WTC11 (cell line): Measurements from ENCODE around the gene ELK1. TPM values are rescaled to one million over a fixed set of nuclear protein-coding genes. Genes with fewer than 3 reads are reported as not detected.
A peak's percentile ranks its signal among the peaks of the same experiment; 100 is the strongest.

ENCODE experiments used
- ATAC-seq: fragments of 200-7000 bp; cut with Tn5 transposase; 2 replicates; pipeline ENCODE4 v1.10.0; 2021; ENCODE audit warnings: mild to moderate bottlenecking, moderate library complexity
- CTCF ChIA-PET: fragments of 300-600 bp; sonication (Branson Sonifier 250); formaldehyde crosslinking; loops from one replicate; lab custom pipeline; 2021; ENCODE audit warnings: antibody characterized with exemption; lab: Charles Lee
- POLR2A ChIA-PET: fragments of 350-600 bp; sonication (Branson Sonifier 250); formaldehyde crosslinking; loops from one replicate; lab custom pipeline; 2021; ENCODE audit warnings: antibody characterized with exemption; lab: Charles Lee
- DNase-seq: peaks from one replicate; pipeline ENCODE4 v3.0.0; 2021; ENCODE audit warnings: low spot score
- H3K27ac Mint-ChIP-seq: 2 replicates; pipeline ENCODE4 v1.8.0; 2021; ENCODE audit warnings: mixed read lengths
- H3K27me3 Mint-ChIP-seq: 2 replicates; pipeline ENCODE4 v1.8.0; 2021; ENCODE audit warnings: low read depth, mild to moderate bottlenecking, moderate library complexity, mixed read lengths
- H3K36me3 Mint-ChIP-seq: 2 replicates; pipeline ENCODE4 v1.8.0; 2021; ENCODE audit warnings: mixed read lengths
- H3K4me1 Mint-ChIP-seq: 2 replicates; pipeline ENCODE4 v1.8.0; 2022; ENCODE audit warnings: mixed read lengths
- H3K4me3 Mint-ChIP-seq: 2 replicates; pipeline ENCODE4 v1.8.0; 2021; ENCODE audit warnings: mild to moderate bottlenecking, moderate library complexity, mixed read lengths
- H3K9me3 Mint-ChIP-seq: 2 replicates; pipeline ENCODE4 v1.8.0; 2021; ENCODE audit warnings: mixed read lengths
- ATF1 ChIP-seq: sonication (generic); formaldehyde crosslinking; IDR thresholded peaks from 2 replicates; pipeline ENCODE4 v1.8.1; 2023; ENCODE audit warnings: mild to moderate bottlenecking, moderate library complexity, missing genetic modification reagents
- ATF2 ChIP-seq: sonication (generic); formaldehyde crosslinking; IDR thresholded peaks from 2 replicates; pipeline ENCODE4 v1.8.1; 2022; ENCODE audit warnings: low read depth, missing genetic modification reagents, borderline replicate concordance
- CBFB ChIP-seq: sonication (generic); formaldehyde crosslinking; IDR thresholded peaks from 2 replicates; pipeline ENCODE4 v1.8.1; 2022; ENCODE audit warnings: mild to moderate bottlenecking, low read depth, missing genetic modification reagents
- CREM ChIP-seq: sonication (generic); formaldehyde crosslinking; IDR thresholded peaks from 2 replicates; pipeline ENCODE4 v1.8.1; 2022; ENCODE audit warnings: mild to moderate bottlenecking, missing genetic modification reagents, moderate library complexity
- FOXP1 ChIP-seq: sonication (generic); formaldehyde crosslinking; IDR thresholded peaks from 2 replicates; pipeline ENCODE4 v1.8.0; 2022; ENCODE audit warnings: missing genetic modification reagents, mild to moderate bottlenecking, moderate library complexity, borderline replicate concordance
- JAZF1 ChIP-seq: fragments of 250-450 bp; sonication (Bioruptor Pico); IDR thresholded peaks from 2 replicates; pipeline ENCODE4 v1.9.0; 2021; ENCODE audit warnings: moderate library complexity, mild to moderate bottlenecking, inconsistent platforms
- JUN ChIP-seq: sonication (generic); formaldehyde crosslinking; IDR thresholded peaks from 2 replicates; pipeline ENCODE4 v1.8.0; 2023; ENCODE audit warnings: mild to moderate bottlenecking, missing genetic modification reagents
- MXD4 ChIP-seq: fragments of 250-450 bp; sonication (Bioruptor Pico); IDR thresholded peaks from 2 replicates; pipeline ENCODE4 v1.8.0; 2021; ENCODE audit warnings: mild to moderate bottlenecking, moderate library complexity, borderline replicate concordance
- NFYB ChIP-seq: sonication (generic); formaldehyde crosslinking; conservative IDR thresholded peaks from 2 replicates; pipeline ENCODE4 v1.8.0; 2022; ENCODE audit warnings: low read depth, missing genetic modification reagents
- OVOL2 ChIP-seq: fragments of 250-450 bp; sonication (Bioruptor Pico); IDR thresholded peaks from 2 replicates; pipeline ENCODE4 v1.9.0; 2021; ENCODE audit warnings: mild to moderate bottlenecking, borderline replicate concordance
- PREB ChIP-seq: sonication (generic); formaldehyde crosslinking; IDR thresholded peaks from 2 replicates; pipeline ENCODE4 v1.8.1; 2022; ENCODE audit warnings: mild to moderate bottlenecking, missing genetic modification reagents, moderate library complexity, borderline replicate concordance
- TEAD1 ChIP-seq: sonication (generic); formaldehyde crosslinking; IDR thresholded peaks from 2 replicates; pipeline ENCODE4 v1.8.0; 2022; ENCODE audit warnings: mild to moderate bottlenecking, missing genetic modification reagents
- USF1 ChIP-seq: sonication (generic); formaldehyde crosslinking; IDR thresholded peaks from 2 replicates; pipeline ENCODE4 v1.8.0; 2022; ENCODE audit warnings: mild to moderate bottlenecking, missing genetic modification reagents
- ZBTB21 ChIP-seq: sonication (generic); formaldehyde crosslinking; IDR thresholded peaks from 2 replicates; pipeline ENCODE4 v1.8.1; 2023; ENCODE audit warnings: mild to moderate bottlenecking, missing genetic modification reagents, borderline replicate concordance
- ZNF121 ChIP-seq: sonication (generic); formaldehyde crosslinking; IDR thresholded peaks from 2 replicates; pipeline ENCODE4 v1.8.0; 2023; ENCODE audit warnings: missing genetic modification reagents
- ZNF232 ChIP-seq: sonication (generic); formaldehyde crosslinking; IDR thresholded peaks from 2 replicates; pipeline ENCODE4 v1.8.0; 2022; ENCODE audit warnings: mild to moderate bottlenecking, missing genetic modification reagents
- ZNF263 ChIP-seq: sonication (generic); formaldehyde crosslinking; IDR thresholded peaks from 2 replicates; pipeline ENCODE4 v1.8.1; 2022; ENCODE audit warnings: low read depth, mild to moderate bottlenecking, moderate library complexity, missing genetic modification reagents
- total RNA-seq: library from RNA; stranded (reverse); gene quantifications from 3 replicates; pipeline ENCODE4 v1.2.3, GENCODE V29; 2021
- TF ChIP-seq, protein P1 (sequence below): sonication (generic); formaldehyde crosslinking; IDR thresholded peaks from 2 replicates; pipeline ENCODE4 v1.8.0; 2022; ENCODE audit warnings: mild to moderate bottlenecking, missing genetic modification reagents
- TF ChIP-seq, protein P2 (sequence below): sonication (generic); formaldehyde crosslinking; IDR thresholded peaks from 2 replicates; pipeline ENCODE4 v1.8.0; 2023; ENCODE audit warnings: mild to moderate bottlenecking, missing genetic modification reagents
- TF ChIP-seq, protein P3 (sequence below): sonication (generic); formaldehyde crosslinking; IDR thresholded peaks from 2 replicates; pipeline ENCODE4 v1.8.1; 2023; ENCODE audit warnings: mild to moderate bottlenecking, missing genetic modification reagents
- TF ChIP-seq, protein P4 (sequence below): fragments of 250-450 bp; sonication (Bioruptor Pico); IDR thresholded peaks from 2 replicates; pipeline ENCODE4 v1.8.0; 2021; ENCODE audit warnings: mild to moderate bottlenecking
- TF ChIP-seq, protein P5 (sequence below): sonication (generic); formaldehyde crosslinking; IDR thresholded peaks from 2 replicates; pipeline ENCODE4 v1.8.1; 2022; ENCODE audit warnings: low read depth, mild to moderate bottlenecking, moderate library complexity, missing genetic modification reagents, borderline replicate concordance

Gene ELK1
- total RNA-seq, 1 experiment from 2014 or later, result 35.8 TPM

GRCh38 chrX:47619486-47620302 lies 30.7 kb downstream of the ELK1 start, which contains the start of gene SYN1 (continued):
- TF ChIP-seq, protein P1, sequence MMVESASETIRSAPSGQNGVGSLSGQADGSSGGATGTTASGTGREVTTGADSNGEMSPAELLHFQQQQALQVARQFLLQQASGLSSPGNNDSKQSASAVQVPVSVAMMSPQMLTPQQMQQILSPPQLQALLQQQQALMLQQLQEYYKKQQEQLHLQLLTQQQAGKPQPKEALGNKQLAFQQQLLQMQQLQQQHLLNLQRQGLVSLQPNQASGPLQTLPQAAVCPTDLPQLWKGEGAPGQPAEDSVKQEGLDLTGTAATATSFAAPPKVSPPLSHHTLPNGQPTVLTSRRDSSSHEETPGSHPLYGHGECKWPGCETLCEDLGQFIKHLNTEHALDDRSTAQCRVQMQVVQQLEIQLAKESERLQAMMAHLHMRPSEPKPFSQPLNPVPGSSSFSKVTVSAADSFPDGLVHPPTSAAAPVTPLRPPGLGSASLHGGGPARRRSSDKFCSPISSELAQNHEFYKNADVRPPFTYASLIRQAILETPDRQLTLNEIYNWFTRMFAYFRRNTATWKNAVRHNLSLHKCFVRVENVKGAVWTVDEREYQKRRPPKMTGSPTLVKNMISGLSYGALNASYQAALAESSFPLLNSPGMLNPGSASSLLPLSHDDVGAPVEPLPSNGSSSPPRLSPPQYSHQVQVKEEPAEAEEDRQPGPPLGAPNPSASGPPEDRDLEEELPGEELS (CRISPR knock-in tag), result peak; percentile 92
- TF ChIP-seq, protein P2, sequence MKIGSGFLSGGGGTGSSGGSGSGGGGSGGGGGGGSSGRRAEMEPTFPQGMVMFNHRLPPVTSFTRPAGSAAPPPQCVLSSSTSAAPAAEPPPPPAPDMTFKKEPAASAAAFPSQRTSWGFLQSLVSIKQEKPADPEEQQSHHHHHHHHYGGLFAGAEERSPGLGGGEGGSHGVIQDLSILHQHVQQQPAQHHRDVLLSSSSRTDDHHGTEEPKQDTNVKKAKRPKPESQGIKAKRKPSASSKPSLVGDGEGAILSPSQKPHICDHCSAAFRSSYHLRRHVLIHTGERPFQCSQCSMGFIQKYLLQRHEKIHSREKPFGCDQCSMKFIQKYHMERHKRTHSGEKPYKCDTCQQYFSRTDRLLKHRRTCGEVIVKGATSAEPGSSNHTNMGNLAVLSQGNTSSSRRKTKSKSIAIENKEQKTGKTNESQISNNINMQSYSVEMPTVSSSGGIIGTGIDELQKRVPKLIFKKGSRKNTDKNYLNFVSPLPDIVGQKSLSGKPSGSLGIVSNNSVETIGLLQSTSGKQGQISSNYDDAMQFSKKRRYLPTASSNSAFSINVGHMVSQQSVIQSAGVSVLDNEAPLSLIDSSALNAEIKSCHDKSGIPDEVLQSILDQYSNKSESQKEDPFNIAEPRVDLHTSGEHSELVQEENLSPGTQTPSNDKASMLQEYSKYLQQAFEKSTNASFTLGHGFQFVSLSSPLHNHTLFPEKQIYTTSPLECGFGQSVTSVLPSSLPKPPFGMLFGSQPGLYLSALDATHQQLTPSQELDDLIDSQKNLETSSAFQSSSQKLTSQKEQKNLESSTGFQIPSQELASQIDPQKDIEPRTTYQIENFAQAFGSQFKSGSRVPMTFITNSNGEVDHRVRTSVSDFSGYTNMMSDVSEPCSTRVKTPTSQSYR (CRISPR knock-in tag), result peak; percentile 85
- TF ChIP-seq, protein P3, sequence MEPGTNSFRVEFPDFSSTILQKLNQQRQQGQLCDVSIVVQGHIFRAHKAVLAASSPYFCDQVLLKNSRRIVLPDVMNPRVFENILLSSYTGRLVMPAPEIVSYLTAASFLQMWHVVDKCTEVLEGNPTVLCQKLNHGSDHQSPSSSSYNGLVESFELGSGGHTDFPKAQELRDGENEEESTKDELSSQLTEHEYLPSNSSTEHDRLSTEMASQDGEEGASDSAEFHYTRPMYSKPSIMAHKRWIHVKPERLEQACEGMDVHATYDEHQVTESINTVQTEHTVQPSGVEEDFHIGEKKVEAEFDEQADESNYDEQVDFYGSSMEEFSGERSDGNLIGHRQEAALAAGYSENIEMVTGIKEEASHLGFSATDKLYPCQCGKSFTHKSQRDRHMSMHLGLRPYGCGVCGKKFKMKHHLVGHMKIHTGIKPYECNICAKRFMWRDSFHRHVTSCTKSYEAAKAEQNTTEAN, result peak; percentile 74; the same call in 1 of the 2 replicates
- TF ChIP-seq FOXP1 (CRISPR knock-in tag) (peak; percentile 91), ZNF232 (CRISPR knock-in tag) (0 out of 2 replicates have a peak, but pooled peaks have one; percentile 65), ZNF263 (CRISPR knock-in tag) (no peak), USF1 (CRISPR knock-in tag) (peak; percentile 44; the same call in 1 of the 2 replicates), TEAD1 (CRISPR knock-in tag) (peak; percentile 93), ZBTB21 (CRISPR knock-in tag) (peak; percentile 96), JUN (CRISPR knock-in tag) (0 out of 2 replicates have a peak, but pooled peaks have one; percentile 51), ZNF121 (no peak)
- TF ChIP-seq, all 79 proteins: peak for 21

DNA sequence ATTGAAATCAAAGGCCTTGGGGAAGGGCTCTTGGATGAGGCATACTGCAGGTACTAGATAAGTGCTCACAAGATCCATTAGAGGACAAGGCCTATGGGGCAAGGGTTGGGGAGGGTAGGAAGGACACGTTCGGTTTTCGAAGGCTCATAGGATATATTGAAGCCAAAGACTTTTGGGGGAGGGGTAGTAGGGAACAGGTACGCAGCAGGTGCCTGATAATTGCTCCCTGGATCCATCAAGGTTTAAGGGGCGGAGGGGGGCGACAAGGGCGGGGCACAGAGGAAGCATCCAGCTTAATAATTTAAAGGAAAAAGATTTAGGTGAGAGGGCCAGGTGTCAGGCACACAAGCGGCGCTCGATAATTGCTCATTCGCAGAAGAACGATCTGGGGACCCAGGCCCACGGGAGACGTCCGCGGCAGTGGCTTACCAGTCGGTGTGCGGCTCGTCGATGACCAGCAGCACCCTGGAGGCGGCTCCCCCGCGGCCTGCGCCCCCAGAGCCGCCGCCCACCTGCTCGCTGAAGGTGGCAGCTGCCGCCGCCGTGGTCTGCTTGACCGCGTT lies 31.4 kb downstream of the ELK1 start:
- Mint-ChIP-seq H3K4me3 (peak overlapping the region; percentile 56), H3K4me1 (peaks cover 17% of the 10 kb centered on the region), H3K9me3 (no peaks in the 10 kb centered on the region), H3K27me3 (peaks cover 36% of the 10 kb centered on the region), H3K27ac (no peak overlapping the region), H3K36me3 (no peaks in the 10 kb centered on the region)
- ATAC-seq, result no peak
- ChIA-PET CTCF (interaction anchor here (0.6 kb wide), 1 partner anchor 57 kb away, joined by 3 read pairs; no protein-coding TSS in a partner anchor), POLR2A (no interaction called here)
- no peak for DNase-seq
- TF ChIP-seq ATF2 (CRISPR knock-in tag) (no peak), JUN (CRISPR knock-in tag) (no peak), NFYB (no peak), OVOL2 (no peak), MXD4 (CRISPR knock-in tag) (no peak), PREB (no peak), ATF1 (no peak), CREM (no peak), JAZF1 (CRISPR knock-in tag) (no peak), ZNF263 (CRISPR knock-in tag) (no peak), CBFB (CRISPR knock-in tag) (no peak)
- TF ChIP-seq, protein P4, sequence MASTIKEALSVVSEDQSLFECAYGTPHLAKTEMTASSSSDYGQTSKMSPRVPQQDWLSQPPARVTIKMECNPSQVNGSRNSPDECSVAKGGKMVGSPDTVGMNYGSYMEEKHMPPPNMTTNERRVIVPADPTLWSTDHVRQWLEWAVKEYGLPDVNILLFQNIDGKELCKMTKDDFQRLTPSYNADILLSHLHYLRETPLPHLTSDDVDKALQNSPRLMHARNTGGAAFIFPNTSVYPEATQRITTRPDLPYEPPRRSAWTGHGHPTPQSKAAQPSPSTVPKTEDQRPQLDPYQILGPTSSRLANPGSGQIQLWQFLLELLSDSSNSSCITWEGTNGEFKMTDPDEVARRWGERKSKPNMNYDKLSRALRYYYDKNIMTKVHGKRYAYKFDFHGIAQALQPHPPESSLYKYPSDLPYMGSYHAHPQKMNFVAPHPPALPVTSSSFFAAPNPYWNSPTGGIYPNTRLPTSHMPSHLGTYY, result no peak
- TF ChIP-seq, protein P5, sequence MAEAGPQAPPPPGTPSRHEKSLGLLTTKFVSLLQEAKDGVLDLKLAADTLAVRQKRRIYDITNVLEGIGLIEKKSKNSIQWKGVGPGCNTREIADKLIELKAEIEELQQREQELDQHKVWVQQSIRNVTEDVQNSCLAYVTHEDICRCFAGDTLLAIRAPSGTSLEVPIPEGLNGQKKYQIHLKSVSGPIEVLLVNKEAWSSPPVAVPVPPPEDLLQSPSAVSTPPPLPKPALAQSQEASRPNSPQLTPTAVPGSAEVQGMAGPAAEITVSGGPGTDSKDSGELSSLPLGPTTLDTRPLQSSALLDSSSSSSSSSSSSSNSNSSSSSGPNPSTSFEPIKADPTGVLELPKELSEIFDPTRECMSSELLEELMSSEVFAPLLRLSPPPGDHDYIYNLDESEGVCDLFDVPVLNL (CRISPR knock-in tag), result no peak
